HG02981 (cell line): ENCODE measurements around the gene YJEFN3.

Source experiments
- ATAC-seq: cut with Tn5 transposase; IDR thresholded peaks from one replicate; pipeline ENCODE4 v1.9.1; 2021; ENCODE audit warnings: mild to moderate bottlenecking, moderate library complexity; ENCODE audit not compliant: unreplicated experiment

Gene YJEFN3

DNA sequence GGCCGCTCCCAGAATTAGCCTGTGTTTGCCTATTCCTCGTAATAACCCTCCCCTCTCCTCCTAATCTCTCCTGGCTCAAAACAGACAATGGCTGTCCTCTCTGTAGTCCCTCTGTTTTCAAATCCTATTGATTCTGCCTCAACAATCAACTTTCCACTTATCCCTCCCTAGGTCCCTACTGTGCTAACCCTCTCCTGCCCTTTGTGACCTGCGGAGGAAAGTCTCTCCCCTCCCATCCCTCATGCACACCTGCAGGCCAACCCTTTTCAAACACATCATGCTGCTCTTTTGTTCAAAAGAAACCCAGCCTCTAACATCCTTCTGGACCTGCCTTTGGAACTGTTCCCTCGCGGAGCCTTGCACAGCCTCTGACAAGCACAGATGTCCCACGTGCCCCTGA, 46.7 kb downstream of the YJEFN3 start:
- no peak for ATAC-seq

DNA sequence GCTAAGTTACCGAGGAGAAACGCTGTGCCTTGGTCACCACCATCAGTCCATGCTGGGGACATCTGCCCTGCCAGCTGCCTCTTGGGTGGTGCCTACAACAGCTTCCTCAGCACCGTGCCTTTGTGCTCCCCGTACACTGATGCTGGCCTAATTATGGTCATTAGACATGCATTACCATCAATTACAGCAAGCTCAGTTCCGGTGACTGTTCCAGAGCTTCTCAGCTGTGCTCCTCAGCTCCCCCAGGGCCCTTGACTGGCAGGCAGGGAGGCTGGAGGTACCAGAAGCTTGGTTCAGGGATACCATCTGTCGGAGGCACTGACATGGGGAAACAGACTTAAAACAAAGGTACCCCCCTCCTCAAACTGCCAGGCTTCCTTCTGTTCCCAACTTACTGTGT, 49.5 kb downstream of the YJEFN3 start:
- ATAC-seq: no peak

DNA sequence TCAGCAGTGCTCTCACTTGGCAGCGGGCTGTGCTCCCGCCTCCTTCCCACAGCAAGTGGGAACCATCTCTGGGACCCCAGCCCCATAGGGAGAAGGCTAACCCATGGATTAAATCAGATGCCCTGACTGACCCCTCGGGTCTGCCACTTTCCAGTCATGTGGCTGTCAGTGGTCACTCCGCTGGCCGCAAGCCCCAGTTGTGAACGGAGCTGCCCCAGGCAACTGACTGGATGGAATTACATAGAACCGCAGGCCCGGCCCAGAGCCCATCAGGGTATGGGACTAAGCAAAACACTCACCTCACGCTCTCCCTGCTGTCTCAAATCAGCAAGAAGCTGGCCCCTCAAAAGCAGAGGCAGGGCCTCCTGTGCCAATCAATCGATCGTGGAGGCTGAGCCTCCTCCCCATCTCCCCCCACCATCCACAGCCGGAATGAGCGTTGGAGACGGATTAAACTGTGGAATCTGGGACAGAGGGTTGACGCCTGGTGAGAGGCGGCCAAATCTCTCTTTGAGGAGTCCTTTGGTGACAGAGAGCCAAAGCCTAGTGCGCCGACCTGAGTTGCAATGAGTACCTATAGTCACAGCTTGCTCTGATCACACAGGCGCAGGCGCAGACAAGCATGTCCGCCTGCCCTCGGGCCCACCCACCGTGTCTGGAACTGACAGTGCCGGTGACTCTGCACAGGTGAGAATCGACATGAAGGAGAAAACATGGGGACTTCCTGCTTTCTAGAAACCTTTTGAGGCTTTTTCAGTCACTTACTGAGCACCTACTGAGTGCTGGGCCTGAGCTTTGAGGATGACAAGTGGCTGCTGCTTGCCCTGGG, 51.0 kb downstream of the YJEFN3 start:
- ATAC-seq: no peak

DNA sequence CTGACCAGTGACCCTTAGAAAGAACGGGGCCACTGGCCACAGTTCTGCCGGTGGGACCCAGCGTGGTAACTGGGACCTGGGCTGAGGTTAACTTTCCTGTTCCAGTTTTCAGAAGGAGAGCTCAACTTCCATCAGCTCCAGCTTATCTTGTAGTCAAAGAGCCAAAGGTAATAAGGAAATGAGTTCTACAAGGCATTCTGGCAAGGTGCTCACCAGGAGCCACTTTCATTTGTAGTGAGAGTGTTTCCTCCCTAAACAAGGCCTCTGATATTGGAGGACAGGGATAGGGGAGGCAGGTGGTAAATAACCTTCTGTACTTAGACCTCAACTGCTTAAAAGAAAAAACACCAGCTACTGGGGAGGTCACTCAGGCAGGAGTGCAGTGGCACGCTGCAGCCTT, 51.7 kb downstream of the YJEFN3 start:
- ATAC-seq: no peak

DNA sequence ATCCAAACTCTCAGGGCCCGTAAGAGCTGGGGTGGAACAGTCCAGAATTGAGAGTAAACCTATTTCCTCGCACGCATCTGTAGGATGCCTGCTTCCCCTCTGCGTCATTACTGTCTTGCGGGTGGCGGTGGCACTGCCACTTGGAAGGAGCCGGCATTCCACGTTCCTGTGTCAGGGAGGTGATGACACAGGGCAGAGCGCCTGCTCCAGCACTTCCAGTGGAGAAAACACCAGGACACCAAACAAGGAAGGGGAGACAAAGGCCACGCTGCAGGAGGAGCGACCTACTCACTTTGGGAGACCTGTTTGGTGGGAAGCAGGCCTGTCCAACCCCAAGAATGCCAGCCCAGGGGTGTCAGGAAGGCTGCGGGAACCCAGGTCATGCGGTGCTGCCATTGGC, 52.7 kb downstream of the YJEFN3 start:
- ATAC-seq: no peak

DNA sequence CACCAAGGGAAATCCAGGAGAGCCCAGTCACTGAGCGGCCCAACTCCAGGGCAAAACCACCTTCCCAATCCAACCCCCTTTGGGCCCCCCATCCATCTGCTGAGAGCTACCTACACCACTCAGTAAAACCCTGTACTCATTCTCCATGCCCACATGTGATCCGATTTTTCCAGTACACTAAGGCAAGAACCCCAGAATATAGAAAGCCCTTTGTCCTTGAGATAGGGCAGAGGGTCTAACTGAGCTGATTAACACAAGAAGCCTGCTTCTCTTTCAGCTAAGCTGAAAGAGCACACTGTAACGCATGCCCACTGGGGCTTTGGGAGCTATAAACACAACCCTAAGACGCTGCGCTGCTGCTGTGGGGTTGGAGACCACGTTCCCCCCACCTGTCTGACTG, 53.8 kb downstream of the YJEFN3 start:
- no peak for ATAC-seq

DNA sequence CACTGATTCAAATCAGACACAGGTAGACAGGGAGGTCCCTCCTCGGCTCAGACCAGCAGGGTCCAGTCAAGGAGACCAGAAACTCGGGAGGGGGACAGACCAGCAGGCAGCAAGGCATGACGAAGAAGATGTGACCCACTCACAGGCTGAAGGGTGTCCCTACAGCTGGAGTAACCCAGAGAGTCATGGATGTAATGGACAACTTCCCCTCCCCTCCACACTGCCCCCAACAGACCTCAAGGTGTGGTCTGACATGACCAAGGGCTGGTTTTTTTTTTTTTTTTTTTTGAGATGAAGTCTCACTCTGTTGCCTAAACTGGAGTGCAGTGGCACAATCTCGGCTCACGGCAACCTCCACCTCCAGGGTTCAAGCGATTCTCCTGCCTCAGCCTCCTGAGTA, 55.6 kb downstream of the YJEFN3 start:
- no peak for ATAC-seq
